GM19099 (cell line): ENCODE measurements around the gene TBC1D22A.

Experiments
- POLR2A ChIP-seq: IDR thresholded peaks from 3 replicates; pipeline ENCODE4 v1.6.1; 2011; ENCODE audit warnings: low read depth; ENCODE audit not compliant: insufficient read length; ENCODE audit errors: extremely low read depth

TBC1D22A gene

DNA sequence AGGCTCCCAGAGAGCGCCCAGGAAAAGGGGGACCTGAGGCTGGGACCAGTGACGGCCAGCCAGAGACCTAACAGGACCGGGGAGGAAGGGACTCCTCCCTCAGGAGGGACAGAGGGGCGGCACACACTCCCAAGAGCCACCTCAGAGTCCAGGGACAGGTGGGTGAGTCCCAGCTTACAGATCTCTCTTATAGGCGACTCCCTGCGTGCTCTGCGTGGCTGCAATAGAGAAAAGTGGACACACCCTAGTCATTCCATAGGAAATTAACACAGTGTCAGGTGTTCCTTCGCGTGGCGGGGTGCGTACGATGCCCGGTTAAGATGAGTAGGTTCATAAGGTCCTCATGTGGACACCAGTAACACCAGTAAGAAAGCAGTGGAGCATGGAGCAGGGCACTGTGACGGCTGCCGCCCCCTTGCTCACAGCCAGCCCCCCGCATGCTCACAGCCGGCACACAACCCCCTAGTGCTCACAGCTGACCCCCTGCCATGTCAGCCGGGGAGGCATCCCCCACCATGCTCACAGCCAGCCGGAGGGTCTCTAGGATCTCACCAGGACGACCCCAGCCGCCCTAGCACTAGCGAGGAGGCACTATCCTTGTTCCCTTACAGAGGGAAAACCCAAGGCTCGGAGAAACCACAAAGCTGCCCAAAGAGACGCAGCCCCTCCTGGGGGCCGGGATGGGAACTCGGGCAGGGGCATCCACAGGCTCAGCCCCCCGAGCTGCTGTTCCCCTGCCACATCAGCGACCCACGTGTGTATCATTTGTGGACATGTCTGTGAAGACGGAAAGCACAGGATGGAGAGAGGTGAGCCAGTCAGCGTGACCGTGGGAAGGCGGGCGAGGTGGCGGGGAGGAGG is 426.8 kb downstream of the TBC1D22A start:
- TF ChIP-seq POLR2A, result no peak

DNA sequence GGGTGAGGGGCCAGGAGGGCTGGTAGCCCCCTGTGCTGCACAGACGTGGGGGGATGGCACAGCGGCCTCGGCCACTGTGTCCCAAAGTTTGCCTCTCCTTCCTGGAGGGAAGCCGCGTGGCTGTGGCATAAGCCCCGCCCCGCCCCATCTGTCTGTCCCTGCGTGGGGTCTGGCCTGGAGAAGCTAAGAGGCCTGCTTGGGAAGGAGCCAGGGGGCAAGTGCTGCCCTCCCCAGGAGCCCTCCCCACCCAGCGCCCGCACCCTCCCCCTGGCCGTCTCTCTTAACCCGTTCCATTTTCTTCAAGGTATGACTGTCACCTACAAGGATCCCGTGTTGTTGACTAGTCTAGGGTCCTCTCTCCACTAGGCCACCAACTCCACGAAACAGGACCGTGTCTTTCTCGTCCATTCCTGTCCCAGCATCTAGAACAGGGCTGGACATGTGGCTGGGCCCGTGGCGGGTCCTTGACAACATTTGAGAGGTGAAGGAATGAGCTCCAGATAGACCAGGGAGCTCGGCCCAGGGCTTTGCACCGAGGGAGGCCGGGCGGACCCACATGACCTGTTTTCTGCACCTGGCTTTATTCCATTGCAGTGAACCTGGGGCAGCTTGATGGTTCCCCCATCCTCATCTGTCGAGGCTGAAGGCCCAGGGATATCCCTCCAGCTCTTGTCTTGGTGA is 428.0 kb downstream of the TBC1D22A start:
- TF ChIP-seq POLR2A, result no peak

DNA sequence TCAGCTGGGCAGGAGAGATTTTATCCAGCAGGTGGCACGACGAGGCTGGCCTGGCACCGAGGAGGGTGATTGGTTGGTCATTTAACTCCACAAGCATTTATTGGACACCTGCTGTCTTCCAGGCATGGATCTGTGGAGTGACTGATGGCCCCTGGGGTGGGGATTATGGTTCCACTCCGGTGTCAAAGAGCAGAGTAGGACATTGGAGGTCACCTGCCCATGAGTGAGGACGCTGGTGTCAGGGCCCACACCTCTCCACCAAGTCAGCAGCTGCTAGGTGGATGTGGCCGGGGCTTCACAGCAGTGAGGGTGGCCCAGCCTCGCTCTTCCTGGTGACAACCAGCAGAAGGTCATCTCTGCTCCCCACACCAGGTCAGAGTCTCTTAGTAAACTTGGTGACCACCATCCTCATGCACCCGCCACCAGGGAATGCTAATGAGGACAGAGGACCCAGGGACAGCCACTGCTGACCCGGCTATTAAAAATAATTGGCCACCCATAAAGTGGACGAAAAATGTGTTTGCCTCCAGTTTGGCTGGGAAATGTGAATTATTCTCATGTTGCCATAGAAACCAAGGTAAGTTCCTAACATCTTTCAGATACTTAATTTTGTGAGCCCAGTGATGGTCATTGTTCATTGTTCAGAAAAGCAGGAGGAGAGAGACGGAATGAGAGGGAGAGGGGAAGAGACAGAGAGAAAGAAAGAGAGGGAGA is 428.7 kb downstream of the TBC1D22A start:
- TF ChIP-seq POLR2A, result no peak

DNA sequence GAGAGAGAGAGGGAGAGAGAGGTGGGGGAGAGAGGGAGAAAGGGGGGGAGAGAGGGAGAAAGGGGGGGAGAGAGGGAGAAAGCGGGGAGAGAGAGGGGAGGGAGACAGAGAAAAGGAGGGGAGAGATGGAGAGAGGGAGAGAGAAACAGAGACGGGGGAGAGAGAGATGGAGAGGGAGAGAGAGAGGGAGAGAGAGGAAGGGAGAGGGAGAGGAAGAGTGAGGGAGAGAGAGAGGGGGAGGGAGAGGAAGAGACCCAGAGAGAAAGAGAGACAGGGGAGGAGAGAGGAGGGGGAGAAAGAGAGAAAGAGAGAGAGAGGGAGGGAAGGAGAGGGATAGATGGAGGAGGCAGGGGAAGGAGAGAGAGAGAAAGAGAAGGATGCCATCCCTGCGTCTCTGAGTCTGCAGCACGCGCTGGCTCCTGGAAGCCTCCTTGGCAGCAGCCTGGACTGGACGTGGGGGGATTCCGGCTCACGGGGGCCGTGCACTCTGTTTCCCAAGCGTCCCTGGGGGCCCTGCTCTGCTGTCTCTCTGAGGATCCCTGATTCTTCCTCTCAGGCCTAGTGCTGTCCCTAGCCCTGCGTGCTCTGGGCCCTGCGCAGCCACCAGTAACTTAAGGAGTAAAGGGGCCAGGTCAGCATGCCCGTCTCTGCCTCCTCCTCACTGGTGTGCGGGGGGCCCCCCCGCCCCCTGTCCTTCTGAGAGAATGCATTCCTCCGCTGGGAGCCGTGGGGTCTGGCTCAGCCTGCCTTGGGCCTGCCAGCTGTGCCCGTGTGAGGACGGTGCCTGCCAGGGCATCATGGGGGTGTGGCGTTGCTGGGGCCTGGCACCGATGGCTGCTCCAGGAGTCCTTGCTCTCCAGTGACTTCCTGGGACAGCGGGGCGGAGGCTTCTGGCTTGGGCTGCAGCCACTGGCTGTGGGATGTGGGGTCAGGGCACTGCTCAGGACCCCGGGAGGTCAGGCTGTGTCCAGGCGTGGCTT is 429.5 kb downstream of the TBC1D22A start:
- TF ChIP-seq POLR2A, result no peak

DNA sequence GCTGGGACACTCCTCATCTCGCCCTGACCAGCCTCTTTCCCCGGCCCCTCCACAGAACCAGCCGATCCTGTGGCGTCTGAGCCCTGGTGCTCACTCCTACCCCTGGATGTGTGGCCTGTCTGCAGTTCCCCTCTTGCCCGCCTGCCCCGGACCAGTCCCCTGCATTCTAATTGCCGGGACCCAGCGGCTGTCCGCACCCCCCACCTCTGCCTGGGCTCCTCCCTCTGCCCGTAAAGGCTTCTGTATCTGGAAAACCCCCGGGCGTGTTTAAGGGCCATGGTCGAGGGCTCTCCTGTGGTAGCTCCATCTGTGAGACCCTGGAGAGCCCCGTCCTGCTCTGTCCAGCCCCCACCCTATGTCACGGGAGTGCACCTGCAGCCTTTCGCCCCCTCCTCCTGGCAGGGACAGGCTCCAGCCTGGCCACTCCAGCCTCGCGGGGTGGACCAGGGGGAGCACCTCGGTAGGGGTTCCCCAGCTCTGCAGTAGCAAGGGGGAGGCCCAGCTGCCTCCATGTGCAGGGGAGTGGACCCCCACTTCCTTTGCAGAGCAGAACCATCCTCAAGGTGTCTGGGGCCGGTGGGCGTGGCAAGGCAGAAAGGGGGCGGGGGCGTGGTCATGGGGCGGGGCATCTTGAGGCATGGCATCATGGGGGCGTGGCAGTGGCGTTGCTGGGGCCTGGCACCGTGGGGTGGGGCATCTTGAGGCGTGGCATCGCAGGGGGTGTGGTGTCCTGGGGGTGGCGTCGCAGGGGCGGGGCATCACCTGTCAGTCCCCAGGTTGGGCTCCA is 430.4 kb downstream of the TBC1D22A start:
- TF ChIP-seq POLR2A, result no peak

DNA sequence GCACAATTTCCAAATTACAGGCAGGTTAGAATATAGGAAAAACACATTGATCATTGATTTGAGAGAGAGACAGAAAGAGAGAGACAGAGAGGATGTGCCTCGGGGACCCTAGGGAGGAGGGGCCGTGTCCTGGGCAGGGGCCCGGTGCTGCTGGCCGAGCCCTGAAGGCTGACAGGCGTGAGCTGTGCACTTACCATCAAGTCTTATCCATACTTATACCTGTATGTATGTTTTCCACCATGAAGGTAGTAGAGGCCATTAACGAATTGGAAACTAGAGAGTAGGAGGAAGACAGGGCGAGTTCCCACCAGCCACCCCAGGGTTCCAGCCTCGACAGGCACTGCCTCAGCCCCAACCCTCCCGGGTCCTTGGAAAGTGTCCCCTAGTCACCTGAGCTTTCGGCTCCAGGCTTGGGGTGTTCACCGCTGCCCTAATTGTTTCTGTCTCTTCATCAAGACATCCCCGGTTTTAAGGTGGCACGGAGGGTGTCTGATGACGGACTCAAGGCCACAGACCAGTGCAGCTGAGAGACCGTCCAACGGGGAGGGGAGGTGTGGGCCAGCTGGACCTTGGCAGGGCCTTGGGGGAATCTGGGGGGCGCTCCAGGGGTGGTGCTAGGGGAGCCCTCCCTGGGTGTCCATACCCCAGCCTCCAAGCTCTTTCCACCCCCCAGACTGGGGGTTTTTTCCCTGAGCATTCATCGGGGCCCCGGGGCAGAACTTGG is 431.3 kb downstream of the TBC1D22A start:
- no peak for TF ChIP-seq POLR2A

DNA sequence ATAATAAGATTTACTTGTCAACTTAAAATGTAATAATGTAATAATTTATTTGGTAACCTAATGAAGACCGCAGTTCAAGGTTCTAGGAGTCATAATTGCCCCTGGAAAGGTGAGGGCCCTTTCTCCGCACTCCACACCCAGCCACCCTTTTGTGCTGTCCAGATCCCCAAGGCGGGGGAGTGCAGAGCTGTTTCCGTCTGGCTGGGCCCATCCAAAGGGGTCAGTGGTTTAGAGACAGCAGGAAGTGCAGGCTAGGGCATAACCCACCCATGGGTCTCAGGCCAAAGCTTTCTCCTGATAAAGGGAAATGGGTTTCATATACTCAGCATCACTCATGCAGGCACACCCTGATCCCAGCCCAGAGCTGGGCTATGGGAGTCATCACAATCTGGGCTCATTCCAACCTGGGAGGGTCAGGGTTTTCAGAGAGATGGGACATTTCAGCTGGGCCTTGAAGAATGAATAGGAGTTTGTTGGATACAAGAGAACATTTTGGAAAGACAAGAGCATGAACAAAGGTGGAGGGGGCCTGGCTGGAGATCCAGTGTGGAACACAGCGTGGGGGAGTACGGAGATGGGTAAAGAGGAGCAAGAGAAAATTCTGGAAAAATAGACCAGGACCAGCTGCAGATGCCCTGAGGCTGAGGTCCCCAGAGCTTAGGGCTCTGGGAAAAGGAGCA is 432.2 kb downstream of the TBC1D22A start:
- no peak for TF ChIP-seq POLR2A

DNA sequence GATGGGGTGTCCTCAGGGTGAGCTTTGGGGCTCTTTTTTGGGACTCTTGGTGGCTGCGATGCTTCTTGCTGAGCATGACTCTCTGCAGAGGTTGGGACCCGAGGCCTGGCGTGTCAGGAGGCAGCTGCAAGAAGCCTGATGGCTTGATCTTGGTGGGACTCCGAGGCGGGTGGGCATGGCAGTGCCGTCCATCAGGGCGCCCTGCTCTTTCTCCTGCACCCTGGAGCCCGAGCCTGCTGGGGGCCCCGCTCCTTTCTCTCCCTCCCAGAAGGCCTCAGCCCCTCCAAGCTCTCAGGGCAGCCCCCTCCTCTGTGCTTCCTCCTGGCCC is 432.7 kb downstream of the TBC1D22A start:
- no peak for TF ChIP-seq POLR2A

DNA sequence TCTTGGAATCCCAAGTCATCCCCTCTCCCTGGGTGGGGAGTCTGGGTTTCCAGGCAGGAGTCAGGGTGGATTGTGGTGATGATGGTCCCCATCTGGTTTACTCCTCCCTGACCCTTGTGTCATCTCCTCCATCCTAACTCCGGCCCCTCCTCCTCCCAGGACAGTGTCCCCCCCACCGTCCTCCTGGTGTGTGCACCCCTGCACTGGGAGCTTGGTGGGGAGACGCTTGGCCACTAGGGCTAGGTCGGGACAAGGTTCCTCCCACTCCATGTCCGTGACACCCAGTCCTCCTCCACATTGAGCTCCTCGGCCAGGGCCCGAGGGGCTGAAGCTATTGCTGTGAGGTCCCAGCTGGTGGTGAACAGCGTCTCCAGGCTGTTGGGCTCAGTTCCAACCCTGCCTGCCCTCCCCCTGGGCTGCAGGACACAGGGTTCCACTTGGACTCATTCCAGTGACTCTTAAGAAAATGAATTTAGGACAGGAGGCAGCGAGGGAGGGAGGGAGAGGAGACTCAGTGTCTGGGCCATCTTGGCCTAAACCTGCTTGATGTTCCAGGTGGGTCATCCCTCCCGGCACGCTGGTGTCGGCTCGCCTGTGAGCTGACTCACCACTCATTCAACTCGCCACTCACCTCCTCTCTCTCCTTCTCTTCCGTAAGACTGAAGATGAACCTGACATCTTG is 433.2 kb downstream of the TBC1D22A start:
- no peak for TF ChIP-seq POLR2A

DNA sequence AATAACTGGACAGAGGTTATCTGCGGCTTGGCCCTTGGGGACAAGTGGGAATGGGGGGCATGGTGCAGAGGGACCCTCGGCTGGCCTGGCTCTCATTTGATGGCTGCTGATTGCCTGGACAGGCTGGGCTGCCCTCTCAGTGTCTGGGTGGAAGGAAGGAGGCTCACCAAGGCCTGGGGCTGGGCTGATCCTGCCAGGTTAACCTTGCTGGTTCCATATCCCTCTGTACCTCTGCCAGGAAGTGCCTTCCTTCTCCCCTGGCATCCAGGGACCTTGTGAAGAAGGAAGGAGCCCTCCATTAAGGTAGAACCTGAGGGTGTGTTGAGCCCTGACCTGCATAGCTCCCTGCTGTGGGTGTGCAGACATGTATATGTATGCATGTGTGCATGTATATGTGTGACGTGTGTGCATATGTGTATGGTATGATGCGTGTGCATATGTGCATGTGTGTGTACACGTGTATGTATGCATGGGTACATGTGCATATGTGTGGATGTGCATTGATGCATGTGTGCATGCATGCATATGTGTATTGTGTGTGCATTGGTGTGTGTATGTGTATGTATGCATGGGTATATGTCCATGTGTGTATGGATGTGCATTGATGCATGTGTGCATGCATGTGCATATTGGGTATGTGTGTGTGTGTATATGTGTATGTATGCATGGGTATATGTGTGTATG is 433.9 kb downstream of the TBC1D22A start:
- no peak for TF ChIP-seq POLR2A

DNA sequence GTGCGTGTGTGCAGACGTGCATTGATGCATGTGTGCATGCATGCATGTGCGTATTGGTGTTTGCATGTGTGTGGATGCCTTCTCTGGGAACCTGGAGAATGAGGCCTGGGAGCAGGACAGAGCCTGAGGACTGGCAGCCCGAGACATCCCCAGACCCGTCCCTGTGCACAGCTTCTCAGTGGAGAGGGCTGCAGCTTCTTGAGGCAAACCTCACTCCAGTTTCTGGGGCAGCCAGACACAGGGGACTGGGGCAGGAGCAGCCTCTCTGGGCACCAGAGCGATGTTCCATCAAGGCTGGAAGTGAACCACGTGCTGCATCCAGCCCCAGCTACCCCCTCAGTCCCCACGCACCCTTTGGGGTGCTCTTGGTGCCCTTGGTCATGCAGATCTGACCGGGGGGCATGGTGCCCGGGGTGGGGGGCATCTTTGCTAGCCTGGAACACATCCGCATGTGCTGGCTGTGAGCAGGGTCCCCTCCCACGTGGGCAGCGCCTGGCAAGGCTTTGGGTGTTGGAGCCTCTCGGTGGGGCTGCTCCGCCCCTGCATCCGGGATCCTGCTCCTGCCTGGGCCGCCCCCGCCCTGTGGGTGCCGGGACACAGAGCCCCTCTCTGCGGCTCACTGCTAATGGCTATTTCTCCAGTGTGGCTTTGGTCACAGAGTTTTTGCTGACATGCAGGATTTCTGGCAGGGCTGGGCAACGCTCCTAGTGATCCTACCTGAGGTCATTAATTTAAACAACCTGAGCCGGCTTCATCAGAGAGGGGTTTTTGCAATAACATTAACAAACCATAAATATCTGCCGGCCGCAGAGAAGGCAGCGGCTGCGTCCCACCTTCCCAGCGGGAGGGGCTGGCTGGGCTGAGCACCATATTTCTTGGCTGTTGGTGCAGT is 434.7 kb downstream of the TBC1D22A start:
- no peak for TF ChIP-seq POLR2A
